NCI-H146 (cell line): ENCODE measurements around the gene POLR2L.

Source experiments
- DNase-seq: peaks from one replicate; lab custom pipeline; 2025; lab: John Stamatoyannopoulos, UW

POLR2L gene

DNA sequence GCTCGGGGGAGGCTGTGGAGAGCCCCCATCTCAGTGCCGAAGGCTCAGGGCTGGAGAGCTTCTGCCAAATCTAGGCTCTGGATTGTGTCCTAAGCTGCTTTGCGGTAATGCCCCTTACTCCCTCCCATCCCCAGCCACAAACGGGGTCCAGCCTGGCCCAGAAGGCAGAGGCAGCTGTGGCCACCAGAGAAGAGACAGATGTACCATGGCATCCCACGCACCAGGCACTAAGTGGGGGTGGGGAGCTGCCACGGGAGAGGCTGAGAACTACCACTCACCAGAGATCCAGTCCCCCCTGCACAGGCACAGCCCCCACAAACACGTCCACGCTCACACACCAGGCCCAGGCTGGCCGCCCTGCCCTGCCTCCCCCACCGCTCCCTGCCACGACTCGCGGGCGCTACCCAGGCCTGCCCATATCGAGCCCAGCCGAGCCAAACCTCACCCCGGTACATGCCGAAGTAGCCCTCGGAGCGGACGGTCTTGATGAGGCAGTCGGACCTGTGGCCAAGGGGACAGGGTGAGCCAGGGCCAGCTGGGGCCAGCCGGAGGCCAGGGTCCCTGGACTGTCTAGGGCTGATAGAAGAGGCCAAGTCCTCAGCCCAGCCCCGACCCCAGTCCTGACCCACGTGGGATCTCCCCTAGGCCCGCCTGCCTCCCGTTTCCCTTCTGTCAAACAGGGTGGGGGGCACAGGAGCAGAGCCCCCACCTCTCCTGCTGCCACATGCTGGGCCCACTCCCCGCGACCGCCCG, 48.1 kb downstream of the POLR2L start:
- DNase-seq, result no peak

DNA sequence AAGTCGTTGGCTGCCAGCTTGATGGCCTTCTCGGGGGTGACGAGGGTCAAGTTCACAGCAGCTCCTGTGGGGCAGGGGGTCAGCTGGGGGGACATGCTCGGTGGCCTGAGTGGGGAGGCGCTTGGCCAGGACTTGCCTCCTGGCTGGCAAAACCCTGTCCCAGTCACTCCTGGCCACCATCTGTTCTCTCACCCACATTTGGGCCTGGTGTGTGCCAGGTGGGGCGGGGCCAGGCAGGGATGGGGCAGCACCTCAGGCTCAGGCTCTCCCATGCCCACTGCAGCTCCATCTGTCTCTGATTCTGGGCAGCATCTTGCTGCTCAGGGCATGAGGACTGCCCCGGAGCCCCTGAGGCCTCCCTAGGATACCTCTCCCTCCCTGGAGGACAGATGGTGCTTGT, 48.8 kb downstream of the POLR2L start:
- DNase-seq, result no peak

DNA sequence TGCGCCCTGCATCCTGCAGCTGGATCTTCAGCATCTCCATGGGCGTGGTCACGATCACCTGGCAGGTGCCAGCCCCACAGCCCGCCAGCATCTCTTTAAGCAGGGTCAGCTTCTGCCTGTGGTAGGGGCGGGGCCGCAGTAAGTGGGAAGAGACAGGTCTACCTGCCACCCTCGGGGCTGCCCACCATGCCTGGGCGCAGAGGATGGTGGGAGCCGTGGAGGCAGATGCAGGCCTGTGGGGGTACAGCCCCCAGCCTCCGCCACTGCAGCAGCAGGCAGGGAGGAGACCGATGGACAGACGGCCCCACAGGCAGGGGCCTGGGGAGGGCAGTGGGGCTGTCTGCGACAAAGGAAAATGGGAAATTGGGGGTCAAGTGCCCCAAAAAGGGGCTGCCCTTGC, 49.5 kb downstream of the POLR2L start:
- no peak for DNase-seq

DNA sequence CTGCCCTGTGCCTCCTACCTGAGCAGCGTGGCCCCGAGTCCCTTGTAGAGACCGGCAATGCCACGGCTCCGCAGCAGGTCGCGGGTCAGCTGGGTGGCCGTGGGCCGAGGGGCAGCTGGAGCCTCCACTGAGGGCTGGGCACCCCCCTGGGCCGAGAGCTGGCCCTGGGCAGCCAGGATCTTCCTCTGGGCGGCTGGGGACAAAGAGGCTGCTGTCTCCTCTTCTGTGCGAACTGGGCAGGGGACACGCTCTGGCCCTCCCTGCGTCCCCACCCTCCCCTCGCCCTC, 49.9 kb downstream of the POLR2L start:
- DNase-seq, result no peak

DNA sequence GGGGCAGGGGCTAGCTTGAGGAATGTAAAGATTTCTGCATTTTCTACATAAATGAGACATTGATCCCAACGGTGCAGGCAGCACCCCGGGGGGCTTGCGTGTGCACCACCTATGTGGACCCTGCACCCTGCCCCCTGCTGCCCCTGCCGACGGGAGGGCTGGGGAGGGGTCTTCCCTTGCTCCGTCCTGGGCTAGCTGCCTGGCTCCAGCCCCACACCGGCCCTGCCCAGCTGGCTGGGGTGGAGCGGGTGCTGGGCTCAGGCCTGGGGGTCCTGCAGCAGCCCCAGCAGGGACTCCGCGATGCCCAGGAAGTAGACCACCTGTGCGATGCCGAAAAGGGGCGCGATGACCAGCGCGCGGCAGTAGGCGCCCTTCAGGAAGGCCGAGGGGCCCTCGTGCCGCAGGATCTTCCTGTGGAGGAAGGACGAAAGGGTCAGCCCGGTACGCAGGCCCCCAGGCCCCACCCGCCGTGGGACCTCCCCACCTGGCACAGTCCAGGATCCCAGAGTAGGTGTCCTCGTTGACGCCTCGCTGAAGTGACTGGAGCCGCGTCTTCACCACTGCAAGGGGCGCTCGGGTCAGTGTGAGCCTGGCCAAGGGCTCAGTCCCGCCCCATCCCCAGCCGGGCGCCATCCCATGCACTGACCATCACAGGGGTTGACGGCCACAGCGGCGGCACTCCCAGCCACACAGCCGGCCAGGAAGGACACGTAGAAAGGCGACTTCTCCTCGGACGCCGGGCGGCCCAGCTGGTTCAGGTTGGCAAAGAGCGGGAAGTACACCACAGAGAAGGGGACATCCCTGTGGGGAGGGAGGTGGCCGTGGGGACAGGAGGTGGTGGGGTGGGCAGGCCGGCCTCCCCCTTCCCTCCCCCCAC, 50.4 kb downstream of the POLR2L start:
- DNase-seq, result no peak

DNA sequence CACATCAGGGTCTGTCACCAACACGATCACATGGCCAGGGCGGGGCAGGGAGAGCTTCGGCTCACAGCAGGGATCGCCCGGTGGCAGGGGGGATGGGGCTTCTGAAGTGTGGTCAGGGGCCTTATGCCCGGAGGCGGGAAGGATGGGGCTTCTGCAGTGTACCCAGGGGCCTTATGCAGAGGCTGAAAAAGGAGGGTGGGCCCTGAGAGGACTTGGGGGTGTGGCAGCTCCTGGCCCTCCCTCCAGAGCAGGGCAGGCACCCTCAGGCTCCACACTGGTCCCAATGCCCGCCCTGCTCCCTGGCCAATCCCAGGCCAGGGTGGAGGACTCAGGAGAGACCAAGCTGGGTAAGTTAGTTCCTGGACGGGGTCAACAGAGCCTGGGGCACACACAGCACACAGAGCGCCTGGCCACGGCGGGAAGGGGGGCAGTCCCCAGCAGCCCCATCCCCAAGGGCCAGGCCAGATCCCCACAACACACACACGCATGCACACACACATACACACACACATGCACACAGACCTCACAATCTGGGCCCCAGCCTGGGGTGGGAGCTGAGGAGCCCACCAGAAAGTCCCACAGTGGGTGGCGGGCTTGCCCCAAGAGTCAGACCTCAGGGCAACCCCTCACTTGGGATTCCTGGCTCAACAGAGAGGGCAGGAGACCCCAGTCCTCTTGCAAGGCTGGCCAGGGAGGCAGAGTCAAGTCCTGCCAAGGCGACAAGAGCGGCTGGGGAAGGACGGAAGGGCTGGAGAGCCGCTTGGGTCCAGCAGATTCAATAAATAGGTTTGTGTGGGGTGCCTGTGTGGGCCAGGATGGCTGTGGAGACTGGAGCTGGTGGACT, 51.4 kb downstream of the POLR2L start:
- no peak for DNase-seq

DNA sequence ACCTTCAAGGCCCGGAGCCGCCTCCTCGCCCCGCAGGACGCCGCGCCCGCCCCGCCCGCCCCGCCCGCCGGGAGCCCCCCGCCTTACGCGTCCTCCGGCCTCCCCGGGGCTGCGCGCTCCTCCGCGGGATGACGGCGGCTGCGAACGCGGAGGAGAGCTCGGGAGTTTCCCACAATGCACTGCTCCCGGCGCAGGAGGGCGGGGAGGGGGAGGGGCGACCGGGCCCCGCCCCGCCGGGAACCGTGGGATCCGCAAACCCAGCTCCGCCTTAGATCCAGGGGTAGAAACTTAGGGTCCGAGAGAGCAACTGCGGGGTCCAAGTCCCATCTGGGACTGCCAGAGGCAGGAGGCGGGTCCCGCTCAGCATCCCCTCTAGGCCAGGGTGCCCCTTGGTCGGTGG, 52.4 kb downstream of the POLR2L start, which contains the start of gene CEND1:
Gene CEND1 (minus strand): TSS at position 148 of the 400 bp plus-strand sequence. CDS start 1,514 bp downstream, outside the sequence.
- DNase-seq, result peak; percentile 65
